Fibroblast of the aortic adventitia (primary cell): ENCODE measurements around the gene SH3GLB2. TPM values are rescaled to one million over a fixed set of nuclear protein-coding genes. Genes with fewer than 3 reads are reported as not detected.
A peak's percentile ranks its signal among the peaks of the same experiment; 100 is the strongest.
"Not testable (repeated sequence)": the region's sequence is repeated elsewhere in the genome, so short reads cannot be mapped to it uniquely, and the experiment has no call there.

Experiments used
- DNase-seq: peaks from one replicate; pipeline ENCODE4 v3.0.0-alpha.2; 2010; ENCODE audit warnings: low read depth
- H3K4me3 ChIP-seq: 2 replicates; pipeline ENCODE4 v1.5.1; 2011; ENCODE audit warnings: low read depth, mild to moderate bottlenecking, control low read depth, low read length, moderate library complexity
- CTCF ChIP-seq: IDR thresholded peaks from 2 replicates; pipeline ENCODE4 v1.5.1; 2011; ENCODE audit warnings: mild to moderate bottlenecking, low read length, control low read depth, inconsistent platforms; ENCODE audit not compliant: insufficient read depth
- total RNA-seq: library from RNA; depleted of rRNA; stranded (reverse); fragments of >200 nt; gene quantifications from 2 replicates; pipeline ENCODE4 v1.2.3, GENCODE V29; 2012; ENCODE audit warnings: low replicate concordance

The SH3GLB2 gene
- total RNA-seq, 1 donor: 41.0 TPM

- DNase-seq: no peak
- no peak for TF ChIP-seq CTCF
- no peak overlapping the region for H3K4me3 ChIP-seq
Observed at GRCh38 chr9:128979111-128979510, 49.0 kb downstream of the SH3GLB2 start.

GRCh38 chr9:128972956-128973355 lies 55.2 kb downstream of the SH3GLB2 start:
- H3K4me3 ChIP-seq: no peak overlapping the region
- no peak for TF ChIP-seq CTCF
- peak; percentile 53 for DNase-seq

GRCh38 chr9:128969491-128969890 lies 58.6 kb downstream of the SH3GLB2 start:
- no peak for DNase-seq
- no peak for TF ChIP-seq CTCF
- H3K4me3 ChIP-seq: no peak overlapping the region

GRCh38 chr9:128961403-128961802 lies 66.7 kb downstream of the SH3GLB2 start:
- H3K4me3 ChIP-seq, DNase-seq: not testable (repeated sequence)

Other genes starting within 250 kb of the SH3GLB2 start
- 21.0 and 24.2 TPM in 2 replicates for gene TBC1D13, start 241.1 kb downstream of the SH3GLB2 start, total RNA-seq
- 11.1 and 14.3 TPM in 2 replicates for gene ENDOG, start 209.8 kb downstream of the SH3GLB2 start, total RNA-seq
- gene SPOUT1, start 198.5 kb downstream of the SH3GLB2 start, total RNA-seq: 14.9 and 15.0 TPM in 2 replicates
- gene KYAT1, start 146.4 kb downstream of the SH3GLB2 start, total RNA-seq: 5.3 and 6.8 TPM in 2 replicates
- gene LRRC8A, start 146.2 kb downstream of the SH3GLB2 start, total RNA-seq: 19.6 and 50.6 TPM in 2 replicates
- gene PHYHD1, start 107.3 kb downstream of the SH3GLB2 start, total RNA-seq: 8.5 and 13.1 TPM in 2 replicates
- gene DOLK, start 80.7 kb downstream of the SH3GLB2 start, total RNA-seq: 17.6 and 27.4 TPM in 2 replicates
- gene NUP188, start 80.6 kb downstream of the SH3GLB2 start, total RNA-seq: 37.0 and 69.1 TPM in 2 replicates
- 20.6 and 35.5 TPM in 2 replicates for gene MIGA2, start 8.3 kb upstream of the SH3GLB2 start, total RNA-seq
- 7.8 and 12.4 TPM in 2 replicates for gene DOLPP1, start 52.8 kb upstream of the SH3GLB2 start, total RNA-seq
- 21.3 and 66.0 TPM in 2 replicates for gene CRAT, start 82.5 kb upstream of the SH3GLB2 start, total RNA-seq
- 48.2 and 91.5 TPM in 2 replicates for gene PTPA, start 83.1 kb upstream of the SH3GLB2 start, total RNA-seq
- 28.0 and 42.0 TPM in 2 replicates for gene IER5L, start 149.9 kb upstream of the SH3GLB2 start, total RNA-seq